A549 (cell line): ENCODE results near the gene ZNF511.

Experiments used
- BHLHE40 ChIP-seq: IDR thresholded peaks from 2 replicates; pipeline ENCODE4 v1.6.1; 2012; ENCODE audit warnings: low read depth, low read length, inconsistent platforms
- CHD4 ChIP-seq: fragments of 200-600 bp; sonication (generic); IDR thresholded peaks from 2 replicates; pipeline ENCODE4 v1.6.1; 2016; ENCODE audit warnings: antibody characterized with exemption, mild to moderate bottlenecking, borderline replicate concordance
- POLR2A ChIP-seq: IDR thresholded peaks from 2 replicates; pipeline ENCODE4 v1.6.1; 2012; ENCODE audit warnings: mild to moderate bottlenecking, low read length
- USF2 ChIP-seq: fragments of 450-650 bp; IDR thresholded peaks from 2 replicates; pipeline ENCODE4 v1.6.1; 2014; ENCODE audit warnings: antibody characterized with exemption
- TF ChIP-seq, protein P1 (sequence below): fragments of >200 bp; sonication (Bioruptor Twin); formaldehyde crosslinking; IDR thresholded peaks from 3 replicates; pipeline ENCODE4 v1.5.1; 2016
- TF ChIP-seq, protein P2 (sequence below): fragments of 150-350 bp; IDR thresholded peaks from 2 replicates; pipeline ENCODE4 v1.6.1; 2014; ENCODE audit warnings: low read depth, mild to moderate bottlenecking, low read length

DNA sequence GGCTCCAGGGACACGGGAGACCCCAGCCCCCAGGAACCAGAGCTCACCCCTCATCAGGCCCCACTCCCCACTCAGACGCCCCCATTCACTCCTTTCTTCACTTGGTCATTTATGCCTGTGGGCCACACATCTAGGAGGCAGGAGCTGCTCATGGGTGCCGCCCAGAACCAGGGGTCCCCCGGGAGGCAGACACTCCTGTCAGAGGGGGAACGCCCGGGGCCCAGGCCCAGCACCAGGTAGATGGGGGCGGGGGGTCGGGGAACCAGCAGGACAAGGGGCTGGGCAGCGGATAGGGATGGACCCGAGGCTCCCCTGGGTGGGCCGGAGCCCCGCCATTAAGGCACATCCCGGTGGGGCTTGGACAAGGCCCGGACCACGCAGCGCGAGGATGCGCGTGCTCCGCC lies 16.1 kb downstream of the ZNF511 start:
- TF ChIP-seq, protein P1, sequence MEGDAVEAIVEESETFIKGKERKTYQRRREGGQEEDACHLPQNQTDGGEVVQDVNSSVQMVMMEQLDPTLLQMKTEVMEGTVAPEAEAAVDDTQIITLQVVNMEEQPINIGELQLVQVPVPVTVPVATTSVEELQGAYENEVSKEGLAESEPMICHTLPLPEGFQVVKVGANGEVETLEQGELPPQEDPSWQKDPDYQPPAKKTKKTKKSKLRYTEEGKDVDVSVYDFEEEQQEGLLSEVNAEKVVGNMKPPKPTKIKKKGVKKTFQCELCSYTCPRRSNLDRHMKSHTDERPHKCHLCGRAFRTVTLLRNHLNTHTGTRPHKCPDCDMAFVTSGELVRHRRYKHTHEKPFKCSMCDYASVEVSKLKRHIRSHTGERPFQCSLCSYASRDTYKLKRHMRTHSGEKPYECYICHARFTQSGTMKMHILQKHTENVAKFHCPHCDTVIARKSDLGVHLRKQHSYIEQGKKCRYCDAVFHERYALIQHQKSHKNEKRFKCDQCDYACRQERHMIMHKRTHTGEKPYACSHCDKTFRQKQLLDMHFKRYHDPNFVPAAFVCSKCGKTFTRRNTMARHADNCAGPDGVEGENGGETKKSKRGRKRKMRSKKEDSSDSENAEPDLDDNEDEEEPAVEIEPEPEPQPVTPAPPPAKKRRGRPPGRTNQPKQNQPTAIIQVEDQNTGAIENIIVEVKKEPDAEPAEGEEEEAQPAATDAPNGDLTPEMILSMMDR = no peak
- no peak for TF ChIP-seq POLR2A
- no peak for TF ChIP-seq CHD4
- no peak for TF ChIP-seq USF2
- no peak for TF ChIP-seq BHLHE40
- TF ChIP-seq, protein P2, sequence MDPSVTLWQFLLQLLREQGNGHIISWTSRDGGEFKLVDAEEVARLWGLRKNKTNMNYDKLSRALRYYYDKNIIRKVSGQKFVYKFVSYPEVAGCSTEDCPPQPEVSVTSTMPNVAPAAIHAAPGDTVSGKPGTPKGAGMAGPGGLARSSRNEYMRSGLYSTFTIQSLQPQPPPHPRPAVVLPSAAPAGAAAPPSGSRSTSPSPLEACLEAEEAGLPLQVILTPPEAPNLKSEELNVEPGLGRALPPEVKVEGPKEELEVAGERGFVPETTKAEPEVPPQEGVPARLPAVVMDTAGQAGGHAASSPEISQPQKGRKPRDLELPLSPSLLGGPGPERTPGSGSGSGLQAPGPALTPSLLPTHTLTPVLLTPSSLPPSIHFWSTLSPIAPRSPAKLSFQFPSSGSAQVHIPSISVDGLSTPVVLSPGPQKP = no peak
